ENCODE data around the gene FBXO10.

DNA sequence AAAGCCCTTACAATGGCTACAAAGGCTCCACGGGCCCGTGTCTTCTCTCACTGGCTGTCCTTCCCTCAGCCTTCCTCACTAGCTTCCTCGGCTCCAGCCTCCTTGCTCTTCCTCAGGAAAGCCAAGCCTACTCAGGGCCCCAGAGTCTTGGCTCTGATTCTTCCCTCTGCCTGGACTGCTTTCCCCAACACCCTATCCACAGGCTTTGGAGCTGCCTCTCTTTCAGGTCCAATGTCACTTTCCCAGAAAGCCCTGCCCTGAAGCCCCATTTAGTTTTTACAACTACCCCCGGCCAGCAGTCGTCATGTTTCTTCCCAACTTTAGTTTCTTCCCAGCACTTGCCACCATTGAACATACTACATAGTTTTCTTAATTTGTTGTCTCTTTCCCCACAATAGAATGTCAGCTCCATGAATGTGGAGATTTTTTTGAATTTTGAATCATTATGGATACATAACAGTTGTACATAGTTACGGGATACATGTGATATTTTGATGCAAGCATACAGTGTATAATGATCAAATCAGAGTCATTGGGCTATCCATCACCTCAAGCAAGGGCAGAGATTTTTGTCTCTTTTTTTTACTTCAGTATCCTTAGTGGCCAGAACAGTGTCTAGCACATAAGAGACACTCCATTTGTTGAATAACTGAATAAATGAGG, 33.7 kb upstream of the FBXO10 start:
- TF ChIP-seq, protein P1, sequence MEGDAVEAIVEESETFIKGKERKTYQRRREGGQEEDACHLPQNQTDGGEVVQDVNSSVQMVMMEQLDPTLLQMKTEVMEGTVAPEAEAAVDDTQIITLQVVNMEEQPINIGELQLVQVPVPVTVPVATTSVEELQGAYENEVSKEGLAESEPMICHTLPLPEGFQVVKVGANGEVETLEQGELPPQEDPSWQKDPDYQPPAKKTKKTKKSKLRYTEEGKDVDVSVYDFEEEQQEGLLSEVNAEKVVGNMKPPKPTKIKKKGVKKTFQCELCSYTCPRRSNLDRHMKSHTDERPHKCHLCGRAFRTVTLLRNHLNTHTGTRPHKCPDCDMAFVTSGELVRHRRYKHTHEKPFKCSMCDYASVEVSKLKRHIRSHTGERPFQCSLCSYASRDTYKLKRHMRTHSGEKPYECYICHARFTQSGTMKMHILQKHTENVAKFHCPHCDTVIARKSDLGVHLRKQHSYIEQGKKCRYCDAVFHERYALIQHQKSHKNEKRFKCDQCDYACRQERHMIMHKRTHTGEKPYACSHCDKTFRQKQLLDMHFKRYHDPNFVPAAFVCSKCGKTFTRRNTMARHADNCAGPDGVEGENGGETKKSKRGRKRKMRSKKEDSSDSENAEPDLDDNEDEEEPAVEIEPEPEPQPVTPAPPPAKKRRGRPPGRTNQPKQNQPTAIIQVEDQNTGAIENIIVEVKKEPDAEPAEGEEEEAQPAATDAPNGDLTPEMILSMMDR (IDR thresholded peaks at IDR 0.05; ENCODE audit: low read depth, low read length): no peak
- no peak for TF ChIP-seq EZH2phosphoT487 (IDR thresholded peaks at IDR 0.05; ENCODE audit: low read depth)

Measured in OCI-LY3 (cell line).